KOPT-K1 (cell line): ENCODE results near the gene MT2A.

Experiments
- H3K27ac ChIP-seq: fragments of 200-600 bp; sonication (generic); 2 replicates; pipeline ENCODE4 v1.5.1; 2016; ENCODE audit warnings: antibody characterized with exemption, mild to moderate bottlenecking, low read depth, low read length; ENCODE audit not compliant: poor library complexity, severe bottlenecking
- H3K36me3 ChIP-seq: fragments of 200-600 bp; sonication (generic); 2 replicates; pipeline ENCODE4 v1.5.1; 2017; ENCODE audit warnings: antibody characterized with exemption, mild to moderate bottlenecking, low read length, moderate library complexity; ENCODE audit not compliant: insufficient read depth
- H3K9me3 ChIP-seq: fragments of 200-600 bp; sonication (generic); 2 replicates; pipeline ENCODE4 v1.5.1; 2017; ENCODE audit warnings: antibody characterized with exemption, low read length, mild to moderate bottlenecking; ENCODE audit not compliant: insufficient read depth, poor library complexity, severe bottlenecking

The MT2A gene

DNA sequence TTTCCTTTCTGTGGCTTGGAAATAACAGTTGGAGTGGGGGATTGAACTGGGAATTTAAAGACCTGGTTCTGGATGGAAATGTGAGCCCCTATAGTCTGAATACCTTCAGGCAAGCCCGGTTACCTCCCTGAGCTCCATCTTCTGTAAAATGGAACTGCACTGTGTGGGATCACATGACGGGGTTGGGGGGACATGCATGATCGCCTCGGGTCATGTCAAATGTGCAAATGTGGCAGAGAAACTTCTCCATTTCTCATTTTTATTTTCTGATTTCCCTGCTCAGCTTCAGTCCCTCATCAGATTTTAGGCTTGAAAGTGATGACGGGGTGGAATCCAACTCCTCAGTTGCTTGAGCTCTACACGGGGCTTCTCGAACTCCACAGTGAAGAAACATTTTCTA lies 44.8 kb downstream of the MT2A start:
- Histone ChIP-seq H3K27ac (no peak overlapping the region), H3K9me3 (no peaks in the 10 kb centered on the region), H3K36me3 (no peaks in the 10 kb centered on the region)

DNA sequence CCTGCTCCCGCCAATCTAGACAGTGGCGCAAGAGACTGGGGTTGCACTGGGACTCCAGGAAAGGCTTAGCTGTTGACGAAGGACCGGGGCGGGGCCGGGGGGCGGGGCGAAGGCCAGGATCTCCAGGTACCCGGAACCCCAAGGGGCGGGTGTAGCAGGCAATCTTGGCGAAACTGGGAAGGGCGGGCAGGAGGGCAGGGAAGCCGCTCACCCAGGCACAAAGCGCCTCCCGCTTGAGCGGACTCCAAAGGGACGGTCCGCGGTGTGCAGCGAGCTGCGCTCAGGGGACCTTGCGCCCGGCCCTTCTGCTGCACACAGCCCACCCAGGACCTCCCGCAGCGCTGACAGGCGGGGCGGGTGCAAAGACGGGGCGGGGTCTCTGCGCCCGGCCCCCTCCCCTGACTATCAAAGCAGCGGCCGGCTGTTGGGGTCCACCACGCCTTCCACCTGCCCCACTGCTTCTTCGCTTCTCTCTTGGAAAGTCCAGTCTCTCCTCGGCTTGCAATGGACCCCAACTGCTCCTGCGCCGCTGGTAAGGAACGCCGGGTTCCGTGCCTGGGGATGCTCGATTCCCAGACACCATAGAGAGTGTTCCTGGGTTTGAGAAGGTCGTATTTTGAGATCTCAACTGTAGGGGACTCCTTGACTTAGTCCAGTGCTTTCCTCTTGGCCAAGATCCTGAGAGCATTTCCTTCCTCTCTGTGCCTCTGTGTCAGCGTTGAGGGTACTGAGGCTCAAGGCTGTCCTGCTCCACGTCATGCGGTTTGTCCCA lies 49.4 kb downstream of the MT2A start, which contains the start of gene MT1F:
MT1F (plus strand) TSS at position 405 of the 772 bp plus-strand sequence; CDS start at position 505, 100 bp downstream.
- Histone ChIP-seq H3K36me3 (no peaks in the 10 kb centered on the region), H3K9me3 (no peaks in the 10 kb centered on the region), H3K27ac (no peak within 1 kb of the TSS)

DNA sequence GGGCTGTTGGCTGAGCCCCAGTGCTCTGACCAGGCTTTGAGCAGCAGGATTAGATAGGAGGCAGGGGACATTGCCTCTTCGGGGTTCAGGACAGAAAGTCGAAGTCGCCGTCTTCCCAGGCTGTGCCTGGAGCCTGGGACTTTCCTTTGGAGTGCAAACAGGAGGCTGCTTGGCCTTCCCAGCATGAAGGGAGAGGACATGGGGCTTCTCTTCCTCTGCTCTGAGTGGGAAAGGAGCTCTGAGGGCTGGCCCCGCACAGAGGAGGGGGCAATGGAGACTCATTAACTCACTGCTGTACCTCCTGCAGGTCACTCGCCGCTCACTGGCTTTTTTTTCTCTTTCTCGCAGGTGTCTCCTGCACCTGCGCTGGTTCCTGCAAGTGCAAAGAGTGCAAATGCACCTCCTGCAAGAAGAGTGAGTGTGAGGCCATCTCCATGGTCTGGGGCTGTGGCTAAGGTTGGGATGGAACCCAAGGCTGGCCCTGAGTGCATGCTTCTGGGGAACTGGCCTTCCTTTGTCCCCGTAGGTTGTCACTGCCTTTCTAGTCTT lies 50.0 kb downstream of the MT2A start:
- H3K27ac ChIP-seq: no peak overlapping the region
- no peaks in the 10 kb centered on the region for H3K36me3 ChIP-seq
- no peaks in the 10 kb centered on the region for H3K9me3 ChIP-seq
